Endodermal cell (in vitro differentiated cells): ENCODE results near the gene MSX2. TPM values are rescaled to one million over a fixed set of nuclear protein-coding genes. Genes with fewer than 3 reads are reported as not detected.

ENCODE experiments used
- DNase-seq: peaks from one replicate; pipeline ENCODE4 v3.0.0-alpha.2; 2017
- H3K27ac ChIP-seq: 2 replicates; pipeline ENCODE4 v1.5.1; 2013; ENCODE audit warnings: mild to moderate bottlenecking, low read depth, low read length, moderate library complexity
- H3K27me3 ChIP-seq: 2 replicates; pipeline ENCODE4 v1.6.1; 2013; ENCODE audit warnings: mild to moderate bottlenecking, low read length, moderate library complexity; ENCODE audit not compliant: insufficient read depth, control insufficient read depth, poor library complexity, severe bottlenecking
- H3K36me3 ChIP-seq: 2 replicates; pipeline ENCODE4 v1.7.0; 2013; ENCODE audit warnings: mild to moderate bottlenecking, low read length, moderate library complexity; ENCODE audit not compliant: control insufficient read depth, insufficient read depth
- H3K4me1 ChIP-seq: one replicate; pipeline ENCODE4 v1.7.0; 2013; ENCODE audit warnings: low read length; ENCODE audit not compliant: control insufficient read depth, insufficient read depth
- H3K4me3 ChIP-seq: 2 replicates; pipeline ENCODE4 v1.5.1; 2013; ENCODE audit warnings: mild to moderate bottlenecking, low read length, moderate library complexity
- H3K9ac ChIP-seq: 2 replicates; pipeline ENCODE4 v1.6.1; 2013; ENCODE audit warnings: mild to moderate bottlenecking, low read length, moderate library complexity; ENCODE audit not compliant: poor library complexity, severe bottlenecking; ENCODE audit errors: extremely low read depth
- H3K9me3 ChIP-seq: 2 replicates; pipeline ENCODE4 v1.6.1; 2013; ENCODE audit warnings: mild to moderate bottlenecking, low read length, moderate library complexity; ENCODE audit not compliant: control insufficient read depth
- H3K27ac Mint-ChIP-seq: 2 replicates; pipeline ENCODE4 v1.8.0; 2020; ENCODE audit warnings: mixed read lengths
- H3K27me3 Mint-ChIP-seq: 2 replicates; pipeline ENCODE4 v1.8.0; 2021; ENCODE audit warnings: mild to moderate bottlenecking, mixed read lengths; ENCODE audit not compliant: insufficient read depth
- H3K36me3 Mint-ChIP-seq: 2 replicates; pipeline ENCODE4 v1.8.0; 2020; ENCODE audit warnings: low read depth, mixed read lengths
- H3K4me1 Mint-ChIP-seq: 2 replicates; pipeline ENCODE4 v1.8.0; 2020; ENCODE audit warnings: mixed read lengths
- H3K4me3 Mint-ChIP-seq: 2 replicates; pipeline ENCODE4 v1.8.0; 2020; ENCODE audit warnings: mild to moderate bottlenecking, moderate library complexity, mixed read lengths
- H3K9me3 Mint-ChIP-seq: 2 replicates; pipeline ENCODE4 v1.8.0; 2020; ENCODE audit warnings: mild to moderate bottlenecking, mixed read lengths
- WGBS, 2 experiments: methylation state at CpG; one replicate each; pipeline versions ENCODE4 v1.1.5 to v1.1.7; 2013; ENCODE audit warnings: missing lambda C conversion rate in 2 of 2, mixed read lengths in 1 of 2; ENCODE audit not compliant: insufficient coverage in 1 of 2, insufficient read length in 1 of 2; 5-methylcytosine and 5-hydroxymethylcytosine counted together
- total RNA-seq, 2 donors: library from RNA; stranded (reverse); fragmentation: NEBNext Ultra II Directional in 1 of 2; extraction: Animal tissue kit (Norgen Biotek cat#: 25700) in 1 of 2; gene quantifications; 2 replicates in 1 of 2; 3 replicates in 1 of 2; pipeline ENCODE4 v1.2.1, GENCODE V29; 2021
- TF ChIP-seq, protein P1 (sequence below): fragments of 200-600 bp; sonication (generic); conservative IDR thresholded peaks from 2 replicates; pipeline ENCODE4 v1.5.0; 2021; ENCODE audit warnings: antibody characterized with exemption, mild to moderate bottlenecking

Gene MSX2
- total RNA-seq, 2 donors from 2014 or later, result 4.2 to 20.0 TPM

DNA sequence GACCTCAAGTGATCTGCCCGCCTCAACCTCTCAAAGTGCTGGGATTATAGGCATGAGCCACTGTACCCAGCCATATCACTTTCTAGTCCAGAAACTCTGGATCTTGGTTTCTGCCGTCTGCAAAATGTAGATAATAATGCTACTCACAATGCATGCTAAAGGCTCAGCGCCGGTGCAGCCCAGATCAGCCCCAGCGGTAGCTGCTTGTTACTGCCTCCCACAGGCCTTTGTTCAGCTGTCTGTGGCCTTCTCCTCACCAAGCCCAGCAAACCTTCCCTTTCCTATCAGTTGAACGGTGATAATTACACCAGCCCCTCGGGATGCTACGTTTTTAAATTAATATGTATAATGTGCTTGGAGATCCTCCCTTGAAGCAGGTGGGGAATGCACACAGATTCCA, 26.2 kb upstream of the MSX2 start:
- H3K27me3 ChIP-seq, result peaks cover 23% of the 10 kb centered on the region
- no peak overlapping the region for H3K27ac Mint-ChIP-seq
- no peaks in the 10 kb centered on the region for H3K9me3 ChIP-seq
- H3K36me3 ChIP-seq, result no peaks in the 10 kb centered on the region
- H3K4me1 Mint-ChIP-seq, result peaks cover 17% of the 10 kb centered on the region
- no peaks in the 10 kb centered on the region for H3K4me1 ChIP-seq
- peaks cover 34% of the 10 kb centered on the region for H3K27me3 Mint-ChIP-seq
- no peaks in the 10 kb centered on the region for H3K9me3 Mint-ChIP-seq
- H3K4me3 ChIP-seq, result no peak overlapping the region
- WGBS, 2 experiments, result 80 to 85% methylated on average over 4 to 8 of the region's 8 CpGs
- no peaks in the 10 kb centered on the region for H3K36me3 Mint-ChIP-seq
- no peak overlapping the region for H3K27ac ChIP-seq
- TF ChIP-seq, protein P1, sequence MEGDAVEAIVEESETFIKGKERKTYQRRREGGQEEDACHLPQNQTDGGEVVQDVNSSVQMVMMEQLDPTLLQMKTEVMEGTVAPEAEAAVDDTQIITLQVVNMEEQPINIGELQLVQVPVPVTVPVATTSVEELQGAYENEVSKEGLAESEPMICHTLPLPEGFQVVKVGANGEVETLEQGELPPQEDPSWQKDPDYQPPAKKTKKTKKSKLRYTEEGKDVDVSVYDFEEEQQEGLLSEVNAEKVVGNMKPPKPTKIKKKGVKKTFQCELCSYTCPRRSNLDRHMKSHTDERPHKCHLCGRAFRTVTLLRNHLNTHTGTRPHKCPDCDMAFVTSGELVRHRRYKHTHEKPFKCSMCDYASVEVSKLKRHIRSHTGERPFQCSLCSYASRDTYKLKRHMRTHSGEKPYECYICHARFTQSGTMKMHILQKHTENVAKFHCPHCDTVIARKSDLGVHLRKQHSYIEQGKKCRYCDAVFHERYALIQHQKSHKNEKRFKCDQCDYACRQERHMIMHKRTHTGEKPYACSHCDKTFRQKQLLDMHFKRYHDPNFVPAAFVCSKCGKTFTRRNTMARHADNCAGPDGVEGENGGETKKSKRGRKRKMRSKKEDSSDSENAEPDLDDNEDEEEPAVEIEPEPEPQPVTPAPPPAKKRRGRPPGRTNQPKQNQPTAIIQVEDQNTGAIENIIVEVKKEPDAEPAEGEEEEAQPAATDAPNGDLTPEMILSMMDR, result peak; percentile 68
- DNase-seq, result peak; percentile 76
- H3K9ac ChIP-seq, result no peak overlapping the region
- H3K4me3 Mint-ChIP-seq, result no peak overlapping the region

DNA sequence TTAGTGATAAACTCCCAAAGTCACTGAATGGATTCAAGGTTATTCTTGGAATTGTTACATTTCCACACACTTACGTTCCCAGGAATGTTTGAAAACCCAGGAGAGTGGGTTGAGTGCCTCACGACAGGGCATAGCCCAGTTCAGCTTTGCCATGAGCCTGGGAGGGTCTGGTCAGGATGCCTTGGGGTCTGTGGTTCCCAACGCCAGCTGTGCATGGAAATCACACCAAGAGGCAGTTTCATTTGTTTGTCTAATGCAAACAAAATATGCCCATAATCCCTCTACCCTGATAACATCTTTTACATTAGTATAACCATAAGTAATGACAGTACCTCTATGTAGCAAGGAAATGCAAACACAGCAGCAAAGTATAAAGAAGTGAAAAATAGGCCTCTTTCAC, 25.3 kb upstream of the MSX2 start:
- Mint-ChIP-seq H3K27me3 (peaks cover 34% of the 10 kb centered on the region), H3K36me3 (no peaks in the 10 kb centered on the region), H3K4me3 (no peak overlapping the region), H3K9me3 (no peaks in the 10 kb centered on the region), H3K4me1 (peaks cover 10% of the 10 kb centered on the region), H3K27ac (no peak overlapping the region)
- Histone ChIP-seq H3K4me1 (no peaks in the 10 kb centered on the region), H3K9me3 (no peaks in the 10 kb centered on the region), H3K9ac (no peak overlapping the region), H3K4me3 (no peak overlapping the region), H3K27me3 (peaks cover 18% of the 10 kb centered on the region), H3K36me3 (no peaks in the 10 kb centered on the region), H3K27ac (no peak overlapping the region)
- TF ChIP-seq, protein P1, result no peak
- WGBS, 2 experiments, result 83 to 95% methylated on average over 2 to 3 of the region's 3 CpGs
- no peak for DNase-seq

DNA sequence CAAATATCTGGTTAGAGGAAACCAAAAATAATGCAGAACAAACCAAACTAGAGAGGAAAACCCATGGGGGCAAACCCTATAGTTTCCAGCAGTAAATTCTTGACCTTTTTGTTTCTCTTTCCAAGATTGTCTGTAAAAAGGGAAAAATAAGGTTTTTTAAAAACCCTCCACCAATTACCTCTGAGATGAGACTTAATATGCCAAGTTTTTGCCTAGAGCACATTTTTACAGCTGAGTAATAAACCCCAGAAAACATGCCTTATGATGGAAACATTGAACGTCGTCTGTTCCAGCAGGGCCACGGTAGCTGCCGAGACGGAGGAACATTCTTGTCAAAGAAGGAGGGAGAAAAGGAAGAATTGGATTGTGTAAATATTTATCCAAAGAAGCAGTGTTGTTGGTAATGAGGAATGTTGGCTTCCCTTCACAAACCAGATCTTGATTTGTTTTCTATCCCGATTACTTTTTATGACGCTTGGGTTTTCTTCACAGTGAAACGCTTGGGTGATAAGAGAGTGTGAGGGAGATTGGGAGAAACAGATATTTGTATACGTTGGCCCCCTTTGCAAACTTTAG, 17.3 kb upstream of the MSX2 start:
- Mint-ChIP-seq H3K4me3 (no peak overlapping the region), H3K4me1 (peaks cover 13% of the 10 kb centered on the region), H3K27me3 (peaks cover 16% of the 10 kb centered on the region), H3K9me3 (no peaks in the 10 kb centered on the region), H3K36me3 (no peaks in the 10 kb centered on the region), H3K27ac (no peak overlapping the region)
- Histone ChIP-seq H3K36me3 (no peaks in the 10 kb centered on the region), H3K4me3 (no peak overlapping the region), H3K4me1 (peaks cover 2% of the 10 kb centered on the region), H3K27ac (no peak overlapping the region), H3K9ac (no peak overlapping the region), H3K27me3 (peaks cover 10% of the 10 kb centered on the region), H3K9me3 (no peaks in the 10 kb centered on the region)
- DNase-seq, result no peak
- WGBS, 2 experiments, result 86% methylated on average over 7 to 9 of the region's 9 CpGs
- TF ChIP-seq, protein P1, result no peak
